ENCODE data around the gene DOCK10.

The DOCK10 gene

GRCh38 chr2:225040856-225041206 is 1.4 kb downstream of the DOCK10 start:
- DNase-seq: peak; percentile 41

DNA sequence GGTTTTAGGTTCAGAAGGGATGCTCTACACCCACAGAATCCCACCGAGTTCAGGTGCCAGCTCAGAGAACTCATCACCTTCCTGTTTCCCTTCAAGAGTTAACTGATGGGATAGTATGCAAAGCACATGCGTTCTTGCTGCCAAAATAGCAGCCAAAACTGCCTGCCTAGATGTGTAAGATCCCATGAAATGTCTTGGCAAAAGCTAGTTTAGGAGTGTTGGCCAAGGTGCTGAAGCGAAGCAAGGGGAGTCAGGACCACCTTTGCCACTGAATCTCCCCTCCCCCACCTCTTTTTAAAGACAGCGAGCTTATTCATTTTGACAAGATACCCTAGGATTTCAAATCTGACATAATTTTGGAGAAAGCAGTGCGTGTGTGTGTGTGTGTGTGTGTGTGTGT is 2.1 kb downstream of the DOCK10 start:
- DNase-seq: no peak

DNA sequence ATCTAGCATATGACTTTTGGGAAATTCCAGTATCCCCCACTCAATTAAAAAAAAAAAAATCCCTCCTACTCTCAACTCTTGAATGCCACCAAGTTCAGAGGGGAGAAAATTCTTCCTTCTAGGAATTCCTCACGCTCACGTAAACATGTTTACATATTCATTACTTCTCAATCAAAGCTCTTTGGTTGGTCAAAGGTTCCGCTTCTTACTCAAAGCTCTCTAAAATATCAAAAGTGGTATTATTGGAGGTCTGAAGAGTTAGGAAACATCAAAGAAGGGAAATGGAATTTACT is 4.1 kb downstream of the DOCK10 start:
- DNase-seq: no peak

- DNase-seq: no peak
Measured at GRCh38 chr2:225037415-225038230, 4.6 kb downstream of the DOCK10 start.

DNA sequence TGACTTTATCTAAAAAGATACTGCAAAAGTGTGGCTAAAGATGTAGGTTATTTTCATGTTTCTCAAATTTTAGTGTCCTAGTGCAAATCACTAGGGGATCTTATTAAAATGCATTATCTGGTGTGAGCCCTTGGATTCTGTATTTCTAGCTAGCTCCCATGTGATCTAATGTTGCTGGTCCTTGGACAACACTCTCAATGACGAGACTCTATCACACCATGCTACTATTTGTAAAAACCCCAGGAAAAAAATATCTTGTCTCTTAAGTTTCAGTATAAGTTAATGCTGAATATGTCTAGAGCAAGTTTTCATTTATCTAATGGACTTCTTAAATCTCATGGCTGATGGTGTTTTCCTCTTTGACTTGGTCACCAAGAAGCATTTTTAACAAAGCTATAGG is 5.8 kb downstream of the DOCK10 start:
- DNase-seq: no peak

GRCh38 chr2:225033440-225034318 is 8.6 kb downstream of the DOCK10 start:
- DNase-seq: no peak

DNA sequence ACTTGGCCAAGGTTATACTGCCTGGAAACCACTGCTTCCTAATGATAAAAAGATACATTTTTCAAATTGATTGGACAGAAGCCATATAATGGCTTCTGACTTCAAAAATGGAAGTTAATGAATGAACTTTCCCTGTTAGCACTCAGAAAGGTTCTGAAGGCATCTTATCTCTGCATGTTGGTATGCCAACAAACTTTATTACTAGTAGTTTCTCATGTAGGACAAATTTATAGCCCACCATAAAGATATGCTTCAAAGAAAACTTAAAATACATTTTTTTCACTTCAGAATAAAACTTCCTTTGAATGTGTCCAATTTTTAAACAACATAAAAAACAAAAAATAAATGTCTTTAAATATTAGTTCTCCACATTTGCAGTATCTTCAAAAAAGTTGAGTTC is 10.0 kb downstream of the DOCK10 start:
- DNase-seq: no peak

DNA sequence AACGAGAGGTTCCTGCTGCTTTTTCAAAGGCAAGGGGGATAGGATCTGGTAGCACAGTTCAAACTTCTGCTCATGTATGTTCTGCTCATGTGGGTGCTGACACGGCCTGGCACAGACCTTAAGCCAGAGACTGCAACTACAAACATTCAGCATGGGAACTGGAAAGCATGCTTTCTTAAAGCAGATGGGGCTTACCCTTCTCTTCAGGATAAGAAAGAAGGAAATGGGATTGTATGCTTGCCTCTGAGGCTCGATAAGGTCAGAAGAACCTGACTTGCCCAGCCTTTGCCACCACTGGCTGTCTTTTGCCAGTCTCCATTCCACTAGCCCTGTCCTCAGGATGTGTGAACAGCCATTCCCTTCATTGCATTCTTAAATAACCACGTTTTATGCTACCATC is 10.7 kb downstream of the DOCK10 start:
- DNase-seq: no peak

DNA sequence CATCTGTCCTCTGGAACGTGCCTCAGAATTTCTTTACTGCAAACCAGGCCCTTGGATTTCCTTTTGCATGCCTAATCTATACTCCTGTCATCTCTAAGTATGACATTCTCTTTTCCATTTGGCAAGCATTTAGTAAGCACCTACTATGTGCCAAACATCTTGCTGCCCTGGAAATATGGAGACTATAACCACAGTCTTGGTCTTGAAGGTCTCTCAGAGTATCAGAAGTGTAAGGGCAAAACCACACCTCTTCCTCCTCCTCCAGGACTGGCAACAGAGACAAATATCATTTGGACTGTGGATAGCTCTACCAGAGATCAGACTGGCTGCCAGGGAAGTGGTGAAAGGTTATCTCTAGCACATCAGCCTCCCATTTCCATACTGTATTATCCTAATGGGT is 11.4 kb downstream of the DOCK10 start:
- DNase-seq: no peak

DNA sequence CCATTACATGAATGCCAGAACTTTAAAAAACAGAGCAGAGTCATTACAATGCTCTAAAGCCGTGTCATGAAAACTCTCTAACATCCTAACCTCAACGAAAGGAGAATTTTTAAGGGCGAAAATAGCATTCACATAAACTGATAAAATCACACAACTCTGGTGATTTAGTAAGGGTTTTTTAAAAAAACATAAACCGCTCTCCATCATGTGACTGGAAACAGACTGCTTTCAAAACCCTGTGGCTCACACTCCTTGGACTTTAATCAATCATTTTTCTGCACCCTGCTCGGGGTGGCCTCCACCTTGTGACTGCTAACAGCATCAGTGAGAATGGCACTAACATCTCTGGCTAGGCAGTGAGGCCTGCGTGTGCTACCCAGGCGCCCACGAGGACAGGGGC is 12.1 kb downstream of the DOCK10 start:
- DNase-seq: peak; percentile 36

DNA sequence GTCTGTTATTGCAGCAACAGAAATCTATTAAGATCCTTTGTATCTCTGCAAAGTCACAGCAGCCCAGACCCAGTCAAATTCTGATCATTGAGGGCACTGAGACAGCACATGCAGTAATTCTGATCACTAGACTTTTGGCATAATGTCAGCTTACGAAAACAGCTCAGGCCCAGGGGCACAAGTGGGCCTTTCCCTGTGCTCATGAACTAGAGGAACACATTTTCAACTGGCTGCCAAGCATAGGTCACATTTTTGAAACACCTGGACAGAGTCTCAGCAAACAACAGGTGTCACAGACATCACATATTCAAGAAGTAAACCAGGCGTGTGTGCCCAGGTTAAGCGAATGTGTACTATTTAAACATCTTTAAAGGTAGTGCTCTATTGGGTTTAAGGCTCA is 13.7 kb downstream of the DOCK10 start:
- DNase-seq: no peak

GRCh38 chr2:225027061-225027762 is 15.1 kb downstream of the DOCK10 start:
- DNase-seq: no peak

DNA sequence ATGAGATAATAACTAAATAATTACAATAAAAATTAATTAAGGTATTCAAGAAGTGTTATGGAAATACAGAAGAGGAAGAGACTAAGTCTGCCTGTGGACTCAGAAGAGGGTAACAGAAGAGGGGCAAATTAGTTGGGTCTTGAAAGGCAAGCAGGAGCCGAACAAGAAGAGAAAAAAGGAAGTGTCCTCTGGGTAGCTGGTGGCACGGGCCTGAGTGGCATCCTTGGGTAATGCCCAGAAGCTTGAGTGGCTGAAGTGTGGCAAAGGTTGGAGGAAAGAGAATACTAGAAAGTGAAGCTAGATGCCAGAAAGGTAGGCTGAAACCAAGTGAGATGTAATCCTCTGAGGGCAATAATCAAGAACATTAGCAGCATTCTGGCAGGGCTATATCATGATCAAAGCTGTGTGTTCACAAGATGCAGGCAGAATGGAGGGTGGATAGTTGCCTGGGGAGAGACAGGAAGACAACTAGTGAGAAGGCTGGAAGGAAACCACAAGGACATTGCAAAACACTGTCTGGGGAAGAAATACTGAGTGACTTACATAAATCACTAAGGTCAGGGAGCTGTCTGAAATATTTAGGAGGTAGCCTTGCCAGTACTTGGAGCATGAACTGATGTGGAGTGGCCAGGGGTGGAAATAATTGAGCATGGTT is 16.2 kb downstream of the DOCK10 start:
- DNase-seq: peak; percentile 48

- DNase-seq: no peak
Measured at GRCh38 chr2:225022188-225022587, 20.1 kb downstream of the DOCK10 start.

DNA sequence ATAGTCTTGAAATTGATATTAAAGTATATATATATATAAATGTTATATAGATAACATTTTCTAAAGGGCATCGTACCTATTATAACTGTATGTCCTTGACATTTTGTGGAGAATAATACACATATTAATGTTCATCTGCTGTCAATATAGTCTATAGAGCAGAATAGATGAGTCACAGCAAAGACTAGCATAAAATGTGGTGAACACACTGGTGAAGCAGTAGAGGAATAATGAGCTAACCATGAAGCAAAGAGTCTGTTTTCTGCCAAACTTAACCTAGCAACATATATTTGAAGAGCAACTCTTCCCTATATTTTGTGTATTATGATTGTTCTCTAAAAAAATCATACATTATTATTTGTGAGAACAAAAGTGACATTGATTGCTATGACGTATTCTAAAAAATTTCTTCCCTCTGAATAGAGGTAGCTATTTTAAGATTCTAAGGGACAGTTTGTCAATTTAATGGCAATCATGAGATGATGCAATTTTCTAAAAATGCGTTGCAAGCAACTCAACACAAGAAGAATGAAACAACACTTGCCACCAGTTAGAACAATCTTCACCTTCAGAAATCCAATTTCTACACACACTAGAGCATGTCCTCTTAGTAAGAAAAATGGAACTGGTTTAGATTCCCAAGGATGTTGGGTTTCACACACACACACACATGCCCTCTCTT is 22.0 kb downstream of the DOCK10 start:
- no peak for DNase-seq

DNA sequence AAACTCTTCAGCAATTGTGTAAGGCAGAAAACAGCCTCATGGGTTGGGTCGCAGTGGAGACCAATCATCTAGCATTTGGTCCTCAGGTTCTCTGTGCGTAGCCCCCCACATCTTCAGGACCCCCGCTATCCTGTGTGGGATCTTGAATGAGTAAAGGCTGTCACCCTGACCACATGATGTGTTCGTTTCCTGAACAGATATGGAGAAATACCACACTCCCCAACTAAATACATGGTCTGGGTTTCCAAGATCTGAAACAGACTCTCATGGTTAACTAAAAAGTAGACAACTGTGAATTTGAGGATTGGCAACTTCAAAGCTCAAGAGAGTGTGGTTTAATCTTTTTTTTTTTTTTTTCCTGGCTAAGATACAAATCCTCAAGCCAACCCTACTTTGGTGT is 23.2 kb downstream of the DOCK10 start:
- no peak for DNase-seq

- DNase-seq: no peak
Measured at GRCh38 chr2:225017713-225018112, 24.6 kb downstream of the DOCK10 start.

- no peak for DNase-seq
Measured at GRCh38 chr2:225017098-225017685, 25.1 kb downstream of the DOCK10 start.

- DNase-seq: no peak
Measured at GRCh38 chr2:225013425-225014365, 28.6 kb downstream of the DOCK10 start.

DNA sequence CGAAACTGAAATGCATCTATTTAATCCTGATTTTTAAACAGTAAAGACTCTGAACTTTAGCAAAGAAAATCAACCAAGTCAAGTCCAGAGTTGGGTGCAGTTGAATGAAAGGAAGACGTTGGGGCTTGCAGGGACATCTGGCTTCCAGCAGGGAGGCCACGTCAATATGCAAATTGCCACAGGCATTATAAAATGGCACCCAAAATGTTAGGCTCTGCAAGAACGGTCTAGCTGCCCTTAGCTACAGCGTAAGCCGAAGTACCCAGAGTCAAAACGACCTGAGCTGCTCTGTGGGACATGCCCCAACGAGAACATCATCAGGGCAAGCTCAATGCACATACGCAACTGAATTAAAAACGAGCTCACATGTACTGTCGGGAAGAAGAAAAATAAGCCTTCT is 30.7 kb downstream of the DOCK10 start:
- DNase-seq: no peak

DNA sequence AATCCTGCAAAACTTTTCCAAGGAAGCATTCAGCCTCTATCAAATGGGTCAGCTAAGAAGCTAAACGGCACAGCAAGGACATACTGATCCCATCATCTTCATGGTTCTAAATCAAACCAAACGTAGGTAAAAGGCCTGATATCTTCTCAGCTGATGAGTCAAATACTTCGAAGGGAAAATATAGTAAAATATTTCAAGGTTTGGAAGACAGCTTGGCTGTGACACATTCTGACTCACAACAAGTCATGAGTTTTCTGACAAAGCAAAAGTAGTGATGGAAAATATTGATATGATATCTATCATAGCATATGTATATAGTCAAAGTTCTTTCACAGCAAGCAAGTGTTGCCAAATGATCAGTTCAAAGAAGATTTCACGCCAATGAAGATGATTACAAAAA is 31.5 kb downstream of the DOCK10 start:
- DNase-seq: no peak

All from CD4-positive, alpha-beta T cell treated with Interleukin-17A for 4 hours (primary cell).